HepG2 (cell line): ENCODE data around the gene LAMA1. TPM values are rescaled to one million over a fixed set of nuclear protein-coding genes. Genes with fewer than 3 reads are reported as not detected.

ENCODE experiments used
- ATAC-seq: fragments of 200-7000 bp; cut with Tn5 transposase; 3 replicates; pipeline ENCODE4 v1.9.1; 2020; ENCODE audit warnings: mild to moderate bottlenecking, moderate library complexity
- BruUV-seq: library from RNA; stranded (reverse); fragments of 400-500 nt; replicated peaks from 2 replicates; lab custom pipeline; 2021; lab: Mats Ljungman, UMichigan
- CTCF ChIA-PET: fragments of 300-600 bp; formaldehyde crosslinking; extraction: SDS; loops from one replicate; lab custom pipeline; 2021; ENCODE audit warnings: low total read pairs, inconsistent platforms, low intra/inter-chr PET ratio; lab: Yijun Ruan, JAX
- POLR2A ChIA-PET: fragments of 350-600 bp; sonication (Branson Sonifier 250); formaldehyde crosslinking; loops from one replicate; lab custom pipeline; 2020; ENCODE audit warnings: antibody characterized with exemption, inconsistent platforms; lab: Yijun Ruan, JAX
- DNase-seq: peaks from one replicate; pipeline ENCODE4 v3.0.0-alpha.2; 2015; ENCODE audit warnings: low spot score
- FAIRE-seq: peaks from 3 replicates; lab custom pipeline; 2011; peaks lifted over from hg19 to GRCh38; lab: Jason Lieb, UNC
- H2AFZ ChIP-seq: one replicate; pipeline ENCODE4 v1.6.1; 2011; ENCODE audit warnings: low read length, inconsistent platforms
- H3K27ac ChIP-seq: fragments of 300-600 bp; 3 replicates; pipeline ENCODE4 v1.8.0; 2011; ENCODE audit warnings: mixed run types, mild to moderate bottlenecking, mixed read lengths, low read length, inconsistent platforms; ENCODE audit not compliant: insufficient read depth; ENCODE audit errors: extremely low read length
- H3K27me3 ChIP-seq, 2 experiments: fragments of 200-600 bp in 1 of 2; 2 replicates in 1 of 2; 3 replicates in 1 of 2; pipeline versions ENCODE4 v1.6.0 to v1.8.0; 2011; ENCODE audit warnings: low read length in 2 of 2, mild to moderate bottlenecking in 2 of 2, moderate library complexity in 2 of 2, inconsistent platforms in 1 of 2; ENCODE audit not compliant: insufficient read depth in 2 of 2, control insufficient read depth in 1 of 2
- H3K36me3 ChIP-seq, 2 experiments: fragments of 200-600 bp in 1 of 2; replicated peaks in 1 of 2; 2 replicates in 1 of 2; 3 replicates in 1 of 2; pipeline versions ENCODE4 v1.5.1 to v1.8.0; 2011; ENCODE audit warnings: low read length in 2 of 2, inconsistent platforms in 1 of 2; ENCODE audit not compliant: insufficient read depth in 2 of 2, control insufficient read depth in 1 of 2
- H3K4me1 ChIP-seq: 2 replicates; pipeline ENCODE4 v1.5.1; 2012; ENCODE audit warnings: low read length, inconsistent platforms; ENCODE audit not compliant: insufficient read depth
- H3K4me2 ChIP-seq: 2 replicates; pipeline ENCODE4 v1.6.0; 2011; ENCODE audit warnings: low read depth, low read length, inconsistent platforms
- H3K4me3 ChIP-seq, 3 experiments: fragments of 200-600 bp in 1 of 3; sonication (generic), shearing (Covaris generic) in 1 of 3; replicated peaks in 1 of 3; 2 replicates each; pipeline ENCODE4 v1.5.1; 2011 to 2016; ENCODE audit warnings: low read length in 3 of 3, inconsistent platforms in 2 of 3, low read depth in 2 of 3, mild to moderate bottlenecking in 2 of 3, control low read depth in 1 of 3, mixed read lengths in 1 of 3; ENCODE audit not compliant: insufficient read depth in 1 of 3
- H3K79me2 ChIP-seq: one replicate; pipeline ENCODE4 v1.6.1; 2011; ENCODE audit warnings: low read length, inconsistent platforms; ENCODE audit not compliant: insufficient read depth
- H3K9ac ChIP-seq: 2 replicates; pipeline ENCODE4 v1.6.0; 2011; ENCODE audit warnings: mild to moderate bottlenecking, low read depth, low read length, inconsistent platforms; ENCODE audit not compliant: insufficient read depth
- H3K9me3 ChIP-seq: 2 replicates; pipeline ENCODE4 v1.5.1; 2012; ENCODE audit warnings: mild to moderate bottlenecking, low read length
- H4K20me1 ChIP-seq: 2 replicates; pipeline ENCODE4 v1.6.0; 2011; ENCODE audit warnings: inconsistent platforms, mild to moderate bottlenecking, low read length, moderate library complexity; ENCODE audit not compliant: insufficient read depth
- AGO2 ChIP-seq: fragments of 200-400 bp; formaldehyde crosslinking; optimal IDR thresholded peaks from 2 replicates; pipeline ENCODE3; 2017; ENCODE audit warnings: mild to moderate bottlenecking, low read depth, low read length, moderate library complexity
- BORCS8-MEF2B ChIP-seq: sonication (generic); formaldehyde crosslinking; IDR thresholded peaks from 2 replicates; pipeline ENCODE4 v1.8.0; 2022; ENCODE audit warnings: mild to moderate bottlenecking, missing genetic modification reagents
- HNRNPL ChIP-seq: fragments of 200-400 bp; formaldehyde crosslinking; IDR thresholded peaks from 2 replicates; pipeline ENCODE4 v1.6.1; 2017; ENCODE audit warnings: mild to moderate bottlenecking, low read depth, low read length
- JUNB ChIP-seq: sonication (generic); formaldehyde crosslinking; IDR thresholded peaks from 2 replicates; pipeline ENCODE4 v1.8.0; 2022; ENCODE audit warnings: missing genetic modification reagents, mild to moderate bottlenecking, borderline replicate concordance
- NBN ChIP-seq: fragments of 450-650 bp; conservative IDR thresholded peaks from 2 replicates; pipeline ENCODE4 v1.6.1; 2017
- PAF1 ChIP-seq: IDR thresholded peaks from 2 replicates; pipeline ENCODE4 v1.6.1; 2016; ENCODE audit warnings: missing genetic modification reagents, missing compliant biosample characterization
- RAD21 ChIP-seq: fragments of 450-650 bp; formaldehyde crosslinking; IDR thresholded peaks from 2 replicates; pipeline ENCODE4 v1.5.0; 2020; ENCODE audit warnings: mild to moderate bottlenecking
- SMC3 ChIP-seq: IDR thresholded peaks from 2 replicates; pipeline ENCODE4 v1.6.1; 2011; ENCODE audit warnings: low read length, improper control_type of control experiment
- ZNF207 ChIP-seq: fragments of 450-650 bp; IDR thresholded peaks from 2 replicates; pipeline ENCODE4 v1.6.1; 2016; ENCODE audit warnings: antibody characterized with exemption, borderline replicate concordance
- ZNF501 ChIP-seq: sonication (generic); formaldehyde crosslinking; IDR thresholded peaks from 2 replicates; pipeline ENCODE4 v1.5.1; 2020; ENCODE audit warnings: mild to moderate bottlenecking, moderate library complexity, missing genetic modification reagents
- WGBS: methylation state at CpG from one replicate; pipeline ENCODE4 v1.1.6; 2017; ENCODE audit warnings: low lambda C conversion rate; 5-methylcytosine and 5-hydroxymethylcytosine counted together
- in situ Hi-C: cut with HindIII; loops from 2 replicates; pipeline ENCODE4 v1.10.0; 2017; ENCODE audit warnings: low pct_unique_long_range_greater_than_20kb; ENCODE audit not compliant: extremely low pct_ligation_motif_present
- intact Hi-C: fragments of 100-400 bp; cut with micrococcal nuclease; formaldehyde crosslinking; loops from one replicate; pipeline ENCODE4 v1.10.0; 2022; ENCODE audit not compliant: unreplicated experiment
- polyA plus RNA-seq, 8 experiments: library from polyadenylated mRNA; depleted of rRNA in 3 of 8; stranded (reverse) in 7 of 8; unstranded in 1 of 8; fragments of >200 nt; fragmentation: Illumina TruSeq in 4 of 8; extraction: Trizol in 4 of 8; gene quantifications; 2 replicates each; pipeline versions ENCODE4 v1.2.1 to v1.2.3, GENCODE V29; 2011 to 2016; ENCODE audit warnings: low read depth in 4 of 8, missing spikeins in 1 of 8, mixed read lengths in 1 of 8; ENCODE audit not compliant: insufficient read depth in 1 of 8
- total RNA-seq, 5 experiments: library from RNA; depleted of rRNA; stranded (reverse); fragments of >200 nt; fragmentation: Illumina TruSeq; extraction: Trizol; gene quantifications; 2 replicates each; pipeline ENCODE4 v1.2.3, GENCODE V29; 2016; ENCODE audit warnings: low read depth in 1 of 5
- TF ChIP-seq, protein P1 (sequence below): sonication (generic); formaldehyde crosslinking; IDR thresholded peaks from 2 replicates; pipeline ENCODE4 v1.5.1; 2020; ENCODE audit warnings: missing genetic modification reagents, mild to moderate bottlenecking, borderline replicate concordance
- TF ChIP-seq, protein P2 (sequence below): sonication (generic); formaldehyde crosslinking; IDR thresholded peaks from 2 replicates; pipeline ENCODE4 v1.9.0; 2022; ENCODE audit warnings: missing genetic modification reagents, mild to moderate bottlenecking, borderline replicate concordance
- TF ChIP-seq, protein P3 (sequence below): sonication (generic); formaldehyde crosslinking; IDR thresholded peaks from 2 replicates; pipeline ENCODE4 v1.5.0; 2020; ENCODE audit warnings: mild to moderate bottlenecking, missing genetic modification reagents, moderate library complexity

LAMA1 gene
- total and polyA plus RNA-seq, 2 of the 13 experiments (the other 11 are each of a cell fraction or from before 2014, with no cell fraction given), result 0.05 to 0.44 TPM

DNA sequence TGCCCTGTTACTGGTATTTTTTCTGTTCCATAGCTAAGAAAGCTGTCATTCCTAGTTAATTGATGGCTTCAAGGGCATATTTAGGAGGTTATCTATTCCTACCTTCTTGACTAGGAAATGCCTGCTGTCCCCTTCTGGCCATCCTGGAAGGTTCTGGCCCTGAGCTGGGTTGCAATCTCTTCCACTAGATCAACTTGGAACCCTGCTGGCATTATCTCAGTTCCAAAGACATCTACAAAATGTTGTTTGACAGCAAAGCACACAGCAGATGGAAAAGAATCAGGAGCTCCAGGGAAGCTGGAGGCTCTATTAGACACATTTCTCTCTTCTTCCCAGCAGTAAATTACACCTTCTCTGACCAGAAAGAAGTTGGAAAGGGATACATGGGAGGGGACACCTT, 196.0 kb downstream of the LAMA1 start (continued):
- TF ChIP-seq, protein P1, sequence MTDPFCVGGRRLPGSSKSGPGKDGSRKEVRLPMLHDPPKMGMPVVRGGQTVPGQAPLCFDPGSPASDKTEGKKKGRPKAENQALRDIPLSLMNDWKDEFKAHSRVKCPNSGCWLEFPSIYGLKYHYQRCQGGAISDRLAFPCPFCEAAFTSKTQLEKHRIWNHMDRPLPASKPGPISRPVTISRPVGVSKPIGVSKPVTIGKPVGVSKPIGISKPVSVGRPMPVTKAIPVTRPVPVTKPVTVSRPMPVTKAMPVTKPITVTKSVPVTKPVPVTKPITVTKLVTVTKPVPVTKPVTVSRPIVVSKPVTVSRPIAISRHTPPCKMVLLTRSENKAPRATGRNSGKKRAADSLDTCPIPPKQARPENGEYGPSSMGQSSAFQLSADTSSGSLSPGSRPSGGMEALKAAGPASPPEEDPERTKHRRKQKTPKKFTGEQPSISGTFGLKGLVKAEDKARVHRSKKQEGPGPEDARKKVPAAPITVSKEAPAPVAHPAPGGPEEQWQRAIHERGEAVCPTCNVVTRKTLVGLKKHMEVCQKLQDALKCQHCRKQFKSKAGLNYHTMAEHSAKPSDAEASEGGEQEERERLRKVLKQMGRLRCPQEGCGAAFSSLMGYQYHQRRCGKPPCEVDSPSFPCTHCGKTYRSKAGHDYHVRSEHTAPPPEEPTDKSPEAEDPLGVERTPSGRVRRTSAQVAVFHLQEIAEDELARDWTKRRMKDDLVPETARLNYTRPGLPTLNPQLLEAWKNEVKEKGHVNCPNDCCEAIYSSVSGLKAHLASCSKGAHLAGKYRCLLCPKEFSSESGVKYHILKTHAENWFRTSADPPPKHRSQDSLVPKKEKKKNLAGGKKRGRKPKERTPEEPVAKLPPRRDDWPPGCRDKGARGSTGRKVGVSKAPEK, result no peak

DNA sequence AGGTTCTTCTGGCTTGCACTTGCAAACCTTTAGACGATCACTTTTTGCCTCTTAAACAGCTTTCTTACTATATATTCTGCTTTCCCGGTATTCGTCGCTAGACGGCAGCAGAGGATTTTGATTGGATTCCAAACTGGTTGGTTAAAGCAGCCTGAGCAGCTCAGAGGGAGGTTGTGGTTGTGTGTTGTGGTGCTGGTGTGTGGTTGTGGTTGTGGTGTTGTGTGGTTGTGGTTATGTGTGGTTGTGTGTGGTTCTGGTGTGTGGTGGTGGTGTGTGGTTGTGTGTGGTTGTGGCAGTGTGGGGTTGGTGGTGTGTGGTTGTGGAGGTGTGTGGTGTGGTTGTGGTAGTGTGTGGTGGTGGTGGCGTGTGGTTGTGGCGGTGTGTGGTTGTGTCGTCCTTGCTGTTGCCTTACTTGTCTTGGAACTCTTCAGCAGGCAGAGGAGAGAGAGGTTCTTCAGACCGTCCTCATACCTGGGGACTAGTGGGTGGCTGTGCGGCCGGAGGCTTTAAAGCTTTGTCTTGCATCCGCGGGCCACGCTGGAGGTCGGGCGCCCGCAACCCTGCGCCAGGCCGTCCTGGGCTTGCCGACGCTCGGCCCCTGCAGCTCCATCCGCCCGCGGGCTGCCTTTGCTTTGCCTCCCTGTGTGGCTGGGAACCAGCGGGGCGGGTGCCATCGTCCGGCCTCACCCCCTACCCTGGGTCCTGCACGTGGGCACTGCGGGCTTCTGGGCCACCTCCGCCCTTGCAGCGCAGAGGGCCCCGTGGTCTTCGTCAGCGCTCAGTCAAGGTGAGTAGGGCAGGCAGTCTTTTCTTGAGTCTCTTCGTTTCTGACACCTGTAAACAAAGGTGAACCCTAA, 197.3 kb downstream of the LAMA1 start:
- in situ Hi-C loops, result loop anchor here (5.0 to 10.0 kb wide), 3 partner anchors 74 to 254 kb away; no protein-coding TSS in a partner anchor
- no TSS peak for BruUV-seq
- peak; percentile 80 for ATAC-seq
- peak; percentile 61 for DNase-seq
- CTCF ChIA-PET, result interaction anchor here (1.1 to 2.1 kb wide), 4 partner anchors 80 to 257 kb away, joined by 6 to 26 read pairs (median 16); no protein-coding TSS in a partner anchor
- Histone ChIP-seq H4K20me1 (no peaks in the 10 kb centered on the region), H3K27ac (no peak overlapping the region), H3K79me2 (no peaks in the 10 kb centered on the region), H3K4me3 (no peak overlapping the region), H3K4me1 (peaks cover 14% of the 10 kb centered on the region), H3K27me3 (no peaks in the 10 kb centered on the region), H3K9ac (no peak overlapping the region), H3K9me3 (no peaks in the 10 kb centered on the region), H2AFZ (no peak overlapping the region), H3K36me3 (no peaks in the 10 kb centered on the region), H3K4me2 (no peak overlapping the region)
- WGBS, result 43% methylated on average over 14 of the region's 37 CpGs
- POLR2A ChIA-PET, result no interaction called here
- intact Hi-C loops, result loop anchor here (1.0 kb wide), 2 partner anchors 80 to 102 kb away; no protein-coding TSS in a partner anchor
- peak; percentile 90 for FAIRE-seq
- 0 out of 2 replicates have a peak, but pooled peaks have one; percentile 49 for TF ChIP-seq HNRNPL
- no peak for TF ChIP-seq AGO2
- TF ChIP-seq, protein P2, sequence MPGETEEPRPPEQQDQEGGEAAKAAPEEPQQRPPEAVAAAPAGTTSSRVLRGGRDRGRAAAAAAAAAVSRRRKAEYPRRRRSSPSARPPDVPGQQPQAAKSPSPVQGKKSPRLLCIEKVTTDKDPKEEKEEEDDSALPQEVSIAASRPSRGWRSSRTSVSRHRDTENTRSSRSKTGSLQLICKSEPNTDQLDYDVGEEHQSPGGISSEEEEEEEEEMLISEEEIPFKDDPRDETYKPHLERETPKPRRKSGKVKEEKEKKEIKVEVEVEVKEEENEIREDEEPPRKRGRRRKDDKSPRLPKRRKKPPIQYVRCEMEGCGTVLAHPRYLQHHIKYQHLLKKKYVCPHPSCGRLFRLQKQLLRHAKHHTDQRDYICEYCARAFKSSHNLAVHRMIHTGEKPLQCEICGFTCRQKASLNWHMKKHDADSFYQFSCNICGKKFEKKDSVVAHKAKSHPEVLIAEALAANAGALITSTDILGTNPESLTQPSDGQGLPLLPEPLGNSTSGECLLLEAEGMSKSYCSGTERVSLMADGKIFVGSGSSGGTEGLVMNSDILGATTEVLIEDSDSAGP, result 0 out of 2 replicates have a peak, but pooled peaks have one; percentile 26
- TF ChIP-seq SMC3, result peak; percentile 97
- TF ChIP-seq PAF1 (CRISPR knock-in tag), result no peak
- TF ChIP-seq NBN, result 0 out of 2 replicates have a peak, but pooled peaks have one; percentile 53
- peak; percentile 42; the same call in 1 of the 2 replicates for TF ChIP-seq JUNB (CRISPR knock-in tag)
- TF ChIP-seq RAD21 (CRISPR knock-in tag), result peak; percentile 93
- peak; percentile 54; the same call in 1 of the 2 replicates for TF ChIP-seq BORCS8-MEF2B (CRISPR knock-in tag)
- TF ChIP-seq ZNF501, result peak; percentile 69
- TF ChIP-seq ZNF207, result peak; percentile 67; the same call in 1 of the 2 replicates
- TF ChIP-seq, protein P3, sequence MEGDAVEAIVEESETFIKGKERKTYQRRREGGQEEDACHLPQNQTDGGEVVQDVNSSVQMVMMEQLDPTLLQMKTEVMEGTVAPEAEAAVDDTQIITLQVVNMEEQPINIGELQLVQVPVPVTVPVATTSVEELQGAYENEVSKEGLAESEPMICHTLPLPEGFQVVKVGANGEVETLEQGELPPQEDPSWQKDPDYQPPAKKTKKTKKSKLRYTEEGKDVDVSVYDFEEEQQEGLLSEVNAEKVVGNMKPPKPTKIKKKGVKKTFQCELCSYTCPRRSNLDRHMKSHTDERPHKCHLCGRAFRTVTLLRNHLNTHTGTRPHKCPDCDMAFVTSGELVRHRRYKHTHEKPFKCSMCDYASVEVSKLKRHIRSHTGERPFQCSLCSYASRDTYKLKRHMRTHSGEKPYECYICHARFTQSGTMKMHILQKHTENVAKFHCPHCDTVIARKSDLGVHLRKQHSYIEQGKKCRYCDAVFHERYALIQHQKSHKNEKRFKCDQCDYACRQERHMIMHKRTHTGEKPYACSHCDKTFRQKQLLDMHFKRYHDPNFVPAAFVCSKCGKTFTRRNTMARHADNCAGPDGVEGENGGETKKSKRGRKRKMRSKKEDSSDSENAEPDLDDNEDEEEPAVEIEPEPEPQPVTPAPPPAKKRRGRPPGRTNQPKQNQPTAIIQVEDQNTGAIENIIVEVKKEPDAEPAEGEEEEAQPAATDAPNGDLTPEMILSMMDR (CRISPR knock-in tag), result peak; percentile 97
